Erythroblast (primary cell): ENCODE measurements around the gene BABAM2.

Experiments
- GATA1 ChIP-seq: IDR thresholded peaks from 2 replicates; pipeline ENCODE4 v1.6.1; 2011; ENCODE audit warnings: low read depth, mild to moderate bottlenecking, control low read depth, low read length, moderate library complexity
- POLR2A ChIP-seq: IDR thresholded peaks from 2 replicates; pipeline ENCODE4 v1.6.1; 2011; ENCODE audit warnings: mild to moderate bottlenecking, low read length

- TF ChIP-seq POLR2A: no peak
- no peak for TF ChIP-seq GATA1
Measured at GRCh38 chr2:28117104-28117596, 226.6 kb downstream of the BABAM2 start.
